ENCODE data around the gene ZBTB42.

GRCh38 chr14:104798300-104799243, 2.3 kb upstream of the ZBTB42 start:
- TF ChIP-seq POLR2A (IDR thresholded peaks at IDR 0.05) (no peak), POLR2AphosphoS5 (IDR thresholded peaks at IDR 0.05) (no peak)
